ENCODE data around the gene JAK1. TPM values are rescaled to one million over a fixed set of nuclear protein-coding genes. Genes with fewer than 3 reads are reported as not detected.
"Not testable (repeated sequence)": the region's sequence is repeated elsewhere in the genome, so short reads cannot be mapped to it uniquely, and the experiment has no call there.

JAK1 gene
- total RNA-seq, 1 experiment from 2014 or later, result 73.1 TPM

DNA sequence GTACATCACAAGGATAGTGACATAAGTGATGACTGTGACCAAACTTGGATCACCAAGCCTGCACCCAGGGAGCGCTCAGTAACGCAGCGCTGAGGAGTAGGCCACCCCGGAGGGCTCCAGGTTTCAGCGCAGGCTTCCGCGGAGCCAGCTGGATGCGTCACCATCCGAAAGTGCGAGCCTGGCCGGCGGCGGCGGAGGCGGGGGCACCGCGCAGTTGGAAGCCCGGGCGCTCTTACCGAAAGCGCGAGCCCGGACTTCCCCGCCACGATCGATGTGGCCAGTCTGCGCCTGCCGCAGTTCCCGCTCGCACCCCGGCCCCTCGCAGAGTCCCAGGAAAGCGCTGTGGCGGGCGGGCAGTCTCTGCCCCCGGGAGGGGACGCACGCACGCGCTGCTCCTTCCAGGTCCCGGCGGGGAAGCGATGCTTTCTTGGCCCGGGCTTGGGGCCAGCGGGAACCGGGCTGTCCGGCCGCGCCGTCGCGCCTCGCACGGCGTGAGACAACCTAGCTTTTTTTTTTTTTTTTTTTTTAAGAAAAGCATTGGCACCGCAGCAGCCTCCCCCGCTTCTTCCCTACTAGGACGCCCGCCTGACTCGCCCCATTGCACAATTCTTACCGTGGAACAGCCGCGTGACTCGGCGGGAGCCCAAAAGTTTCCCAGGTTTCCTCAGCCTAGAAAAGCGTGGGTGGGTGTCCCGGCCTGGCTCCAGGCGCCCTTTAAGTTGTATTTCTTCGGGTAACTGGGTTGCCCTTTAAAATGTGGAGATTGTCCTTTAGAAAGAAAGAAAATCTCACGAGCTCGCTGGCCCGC is 36.4 kb upstream of the JAK1 start:
- peak; percentile 86 for DNase-seq (ENCODE audit: unreplicated experiment)
- BruUV-seq (replicated peaks), result no TSS peak
- ChIA-PET CTCF (interaction anchor here (0.7 to 0.9 kb wide), 3 partner anchors 12 to 684 kb away, joined by 3 to 4 read pairs (median 4); no protein-coding TSS in a partner anchor), POLR2A (interaction anchor here (0.7 to 2.3 kb wide), 22 partner anchors 9 to 146 kb away, joined by 3 to 15 read pairs (median 4); partner anchors contain the start of gene AK4)
- H3K9me3 Mint-ChIP-seq (ENCODE audit: unreplicated experiment), result peaks cover 5% of the 10 kb centered on the region
- H3K27ac Mint-ChIP-seq (ENCODE audit: low read depth, unreplicated experiment), result peak overlapping the region; percentile 74
- intact Hi-C loops (cut with micrococcal nuclease), result no loop called here
- TF ChIP-seq, protein P1, sequence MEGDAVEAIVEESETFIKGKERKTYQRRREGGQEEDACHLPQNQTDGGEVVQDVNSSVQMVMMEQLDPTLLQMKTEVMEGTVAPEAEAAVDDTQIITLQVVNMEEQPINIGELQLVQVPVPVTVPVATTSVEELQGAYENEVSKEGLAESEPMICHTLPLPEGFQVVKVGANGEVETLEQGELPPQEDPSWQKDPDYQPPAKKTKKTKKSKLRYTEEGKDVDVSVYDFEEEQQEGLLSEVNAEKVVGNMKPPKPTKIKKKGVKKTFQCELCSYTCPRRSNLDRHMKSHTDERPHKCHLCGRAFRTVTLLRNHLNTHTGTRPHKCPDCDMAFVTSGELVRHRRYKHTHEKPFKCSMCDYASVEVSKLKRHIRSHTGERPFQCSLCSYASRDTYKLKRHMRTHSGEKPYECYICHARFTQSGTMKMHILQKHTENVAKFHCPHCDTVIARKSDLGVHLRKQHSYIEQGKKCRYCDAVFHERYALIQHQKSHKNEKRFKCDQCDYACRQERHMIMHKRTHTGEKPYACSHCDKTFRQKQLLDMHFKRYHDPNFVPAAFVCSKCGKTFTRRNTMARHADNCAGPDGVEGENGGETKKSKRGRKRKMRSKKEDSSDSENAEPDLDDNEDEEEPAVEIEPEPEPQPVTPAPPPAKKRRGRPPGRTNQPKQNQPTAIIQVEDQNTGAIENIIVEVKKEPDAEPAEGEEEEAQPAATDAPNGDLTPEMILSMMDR (IDR thresholded peaks at IDR 0.05; ENCODE audit: unreplicated experiment), result no peak
- peak overlapping the region; percentile 72 for H3K4me3 Mint-ChIP-seq (ENCODE audit: unreplicated experiment)
- peaks cover 5% of the 10 kb centered on the region for H3K36me3 Mint-ChIP-seq (ENCODE audit: insufficient read depth, unreplicated experiment)
- H3K27me3 Mint-ChIP-seq (ENCODE audit: insufficient read depth, unreplicated experiment), result no peaks in the 10 kb centered on the region
- H3K4me1 Mint-ChIP-seq (ENCODE audit: insufficient read depth, unreplicated experiment), result peaks cover 18% of the 10 kb centered on the region

DNA sequence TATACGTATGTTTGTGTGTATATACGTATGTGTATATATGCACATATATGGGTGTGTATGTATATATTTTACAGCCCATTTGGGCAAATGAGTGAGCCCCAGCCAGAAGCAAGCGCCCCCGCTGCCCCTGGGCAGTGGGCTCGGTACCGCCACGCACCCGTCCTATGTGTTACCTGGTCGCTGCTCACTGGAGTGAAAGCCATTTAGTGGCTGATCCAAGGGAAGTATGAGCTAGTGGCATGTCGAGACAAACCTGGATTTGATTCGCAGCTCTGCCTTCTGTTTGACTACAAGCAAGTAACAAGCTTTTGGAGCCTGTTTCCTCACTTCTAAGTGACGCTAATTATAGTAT is 35.8 kb upstream of the JAK1 start:
- POLR2A ChIA-PET, result interaction anchor here (0.7 to 2.3 kb wide), 15 partner anchors 10 to 104 kb away, joined by 3 to 15 read pairs (median 4); no protein-coding TSS in a partner anchor
- Mint-ChIP-seq H3K9me3 (ENCODE audit: unreplicated experiment) (peaks cover 5% of the 10 kb centered on the region), H3K4me3 (ENCODE audit: unreplicated experiment) (peak overlapping the region; percentile 72), H3K27me3 (ENCODE audit: insufficient read depth, unreplicated experiment) (no peaks in the 10 kb centered on the region), H3K27ac (ENCODE audit: low read depth, unreplicated experiment) (peak overlapping the region; percentile 74), H3K36me3 (ENCODE audit: insufficient read depth, unreplicated experiment) (peaks cover 5% of the 10 kb centered on the region), H3K4me1 (ENCODE audit: insufficient read depth, unreplicated experiment) (peaks cover 18% of the 10 kb centered on the region)
- BruUV-seq (replicated peaks), result TSS peak; percentile 75
- intact Hi-C loops (cut with micrococcal nuclease), result no loop called here
- DNase-seq (ENCODE audit: unreplicated experiment), result no peak
- TF ChIP-seq, protein P1 (IDR thresholded peaks at IDR 0.05; ENCODE audit: unreplicated experiment), result no peak
- CTCF ChIA-PET, result interaction anchor here (0.9 kb wide), 1 partner anchor 93 kb away, joined by 4 read pairs; no protein-coding TSS in a partner anchor

DNA sequence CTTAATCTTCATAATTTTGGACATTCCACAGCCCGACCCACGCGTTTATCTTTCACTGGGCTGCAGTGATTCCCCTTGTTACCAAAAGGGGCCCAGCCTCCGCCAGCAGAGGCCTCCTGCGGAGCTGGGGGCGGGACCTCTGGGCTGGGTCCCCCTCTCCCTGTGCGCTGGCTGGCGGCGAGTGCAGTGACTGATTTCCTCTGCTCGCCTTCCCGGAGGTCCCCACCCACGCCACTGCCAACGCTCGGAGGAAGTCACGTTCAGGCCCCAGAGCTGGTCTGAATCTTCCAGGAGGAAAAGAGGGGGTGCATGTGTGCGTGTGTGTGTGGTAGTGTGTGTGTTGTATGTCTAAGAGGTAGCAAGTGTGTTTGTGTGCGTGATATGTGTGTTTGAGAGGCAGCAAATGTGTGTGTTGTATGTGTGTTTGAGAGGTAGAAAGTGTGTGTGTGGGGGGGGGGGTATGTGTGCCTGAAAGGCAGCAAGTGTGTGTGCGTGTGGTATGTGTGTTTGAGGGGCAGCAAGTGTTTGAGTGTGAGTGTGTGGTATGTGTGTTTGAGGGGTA is 35.0 kb upstream of the JAK1 start:
- ChIA-PET POLR2A (interaction anchor here (1.0 kb wide), 1 partner anchor 11 kb away, joined by 4 read pairs; no protein-coding TSS in a partner anchor), CTCF (interaction anchor here (0.6 to 0.8 kb wide), 2 partner anchors 103 to 177 kb away, joined by 3 to 5 read pairs; no protein-coding TSS in a partner anchor)
- Mint-ChIP-seq H3K4me1 (ENCODE audit: insufficient read depth, unreplicated experiment) (peaks cover 18% of the 10 kb centered on the region), H3K27me3 (ENCODE audit: insufficient read depth, unreplicated experiment) (no peaks in the 10 kb centered on the region), H3K27ac (ENCODE audit: low read depth, unreplicated experiment) (no peak overlapping the region), H3K9me3 (ENCODE audit: unreplicated experiment) (peaks cover 5% of the 10 kb centered on the region), H3K36me3 (ENCODE audit: insufficient read depth, unreplicated experiment) (peaks cover 5% of the 10 kb centered on the region), H3K4me3 (ENCODE audit: unreplicated experiment) (peak overlapping the region; percentile 72)
- intact Hi-C loops (cut with micrococcal nuclease), result no loop called here
- no TSS peak for BruUV-seq (replicated peaks)
- DNase-seq (ENCODE audit: unreplicated experiment), result no peak
- TF ChIP-seq, protein P1 (IDR thresholded peaks at IDR 0.05; ENCODE audit: unreplicated experiment), result no peak

DNA sequence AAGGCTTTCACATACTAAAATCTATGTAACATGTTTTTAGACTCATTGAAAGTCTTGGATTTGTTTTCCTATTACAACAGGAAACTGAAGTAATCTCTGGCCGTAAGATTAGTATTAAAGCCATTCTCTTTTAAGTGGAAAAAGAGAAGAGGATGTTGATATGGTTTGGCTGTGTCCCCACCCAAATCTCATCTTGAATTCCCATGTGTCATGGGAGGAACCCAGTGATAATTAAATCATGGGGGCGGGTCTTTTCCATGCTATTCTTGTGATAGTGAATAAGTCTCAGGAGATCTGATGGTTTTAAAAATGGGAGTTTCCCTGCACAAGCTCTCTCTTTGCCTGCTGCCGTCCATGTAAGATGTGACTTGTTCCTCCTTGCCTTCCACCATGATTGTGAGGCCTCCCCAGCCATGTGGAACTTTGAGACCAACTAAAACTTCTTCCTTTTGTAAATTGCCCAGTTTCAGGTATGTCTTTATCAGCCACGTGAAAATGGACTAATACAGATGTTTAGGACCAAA is 32.1 kb upstream of the JAK1 start:
- H3K9me3 Mint-ChIP-seq (ENCODE audit: unreplicated experiment); H3K36me3 Mint-ChIP-seq (ENCODE audit: insufficient read depth, unreplicated experiment); POLR2A ChIA-PET; DNase-seq (ENCODE audit: unreplicated experiment); H3K27ac Mint-ChIP-seq (ENCODE audit: low read depth, unreplicated experiment); intact Hi-C loops (cut with micrococcal nuclease); BruUV-seq (replicated peaks); H3K27me3 Mint-ChIP-seq (ENCODE audit: insufficient read depth, unreplicated experiment); H3K4me3 Mint-ChIP-seq (ENCODE audit: unreplicated experiment): not testable (repeated sequence)
- CTCF ChIA-PET, result interaction anchor here (0.6 to 1.4 kb wide), 2 partner anchors 11 to 22 kb away, joined by 3 read pairs; no protein-coding TSS in a partner anchor
- H3K4me1 Mint-ChIP-seq (ENCODE audit: insufficient read depth, unreplicated experiment), result peaks cover 14% of the 10 kb centered on the region

Measured in MCF 10A (cell line).